NCI-H2227 (cell line): ENCODE data around the gene ASB3.
"Not testable (repeated sequence)": the region's sequence is repeated elsewhere in the genome, so short reads cannot be mapped to it uniquely, and the experiment has no call there.

Source experiments
- DNase-seq: peaks from one replicate; lab custom pipeline; 2025; ENCODE audit not compliant: unreplicated experiment; lab: John Stamatoyannopoulos, UW

Gene ASB3

GRCh38 chr2:53787614-53788289 is 999 bp upstream of the ASB3 start:
- no peak for DNase-seq

- DNase-seq, result peak; percentile 52
These were observed 425 bp downstream of the ASB3 start for GRCh38 chr2:53786352-53786704.

- DNase-seq, result no peak
These were observed 1.4 kb downstream of the ASB3 start for GRCh38 chr2:53785366-53785765.

GRCh38 chr2:53784436-53784835 is 2.3 kb downstream of the ASB3 start:
- no peak for DNase-seq

GRCh38 chr2:53782676-53783075 is 4.1 kb downstream of the ASB3 start:
- DNase-seq, result no peak

GRCh38 chr2:53780056-53780455 is 6.7 kb downstream of the ASB3 start:
- no peak for DNase-seq

- no peak for DNase-seq
These were observed 8.1 kb downstream of the ASB3 start for GRCh38 chr2:53778536-53779162.

GRCh38 chr2:53777134-53777533 is 9.6 kb downstream of the ASB3 start:
- no peak for DNase-seq

- DNase-seq, result no peak
These were observed 16.5 kb downstream of the ASB3 start for GRCh38 chr2:53770264-53770663.

GRCh38 chr2:53769318-53769945 is 17.3 kb downstream of the ASB3 start:
- no peak for DNase-seq

- peak; percentile 78 for DNase-seq
These were observed 18.6 kb downstream of the ASB3 start for GRCh38 chr2:53768242-53768542.

- peak; percentile 93 for DNase-seq
These were observed 19.1 kb downstream of the ASB3 start, which contains the start of gene CHAC2 for GRCh38 chr2:53767405-53768241. CHAC2 (plus strand) TSS chr2:53767804; CDS start chr2:53767887, 83 bp downstream.

GRCh38 chr2:53765767-53766166 is 21.0 kb downstream of the ASB3 start:
- no peak for DNase-seq

- not testable (repeated sequence) for DNase-seq
These were observed 29.5 kb downstream of the ASB3 start for GRCh38 chr2:53757206-53757605.

GRCh38 chr2:53756644-53757043 is 30.1 kb downstream of the ASB3 start:
- no peak for DNase-seq

- DNase-seq, result no peak
These were observed 31.6 kb downstream of the ASB3 start for GRCh38 chr2:53755121-53755520.

GRCh38 chr2:53753041-53753440 is 33.7 kb downstream of the ASB3 start:
- no peak for DNase-seq

- no peak for DNase-seq
These were observed 34.4 kb downstream of the ASB3 start for GRCh38 chr2:53752385-53752784.

- DNase-seq, result no peak
These were observed 35.0 kb downstream of the ASB3 start for GRCh38 chr2:53751728-53752127.

- no peak for DNase-seq
These were observed 36.5 kb downstream of the ASB3 start for GRCh38 chr2:53750041-53750768.
